GM21360 (cell line): ENCODE results near the gene ARID1B.

Experiments used
- ATAC-seq: cut with Tn5 transposase; IDR thresholded peaks from one replicate; pipeline ENCODE4 v1.9.1; 2021; ENCODE audit warnings: mild to moderate bottlenecking, moderate library complexity; ENCODE audit not compliant: unreplicated experiment

Gene ARID1B

DNA sequence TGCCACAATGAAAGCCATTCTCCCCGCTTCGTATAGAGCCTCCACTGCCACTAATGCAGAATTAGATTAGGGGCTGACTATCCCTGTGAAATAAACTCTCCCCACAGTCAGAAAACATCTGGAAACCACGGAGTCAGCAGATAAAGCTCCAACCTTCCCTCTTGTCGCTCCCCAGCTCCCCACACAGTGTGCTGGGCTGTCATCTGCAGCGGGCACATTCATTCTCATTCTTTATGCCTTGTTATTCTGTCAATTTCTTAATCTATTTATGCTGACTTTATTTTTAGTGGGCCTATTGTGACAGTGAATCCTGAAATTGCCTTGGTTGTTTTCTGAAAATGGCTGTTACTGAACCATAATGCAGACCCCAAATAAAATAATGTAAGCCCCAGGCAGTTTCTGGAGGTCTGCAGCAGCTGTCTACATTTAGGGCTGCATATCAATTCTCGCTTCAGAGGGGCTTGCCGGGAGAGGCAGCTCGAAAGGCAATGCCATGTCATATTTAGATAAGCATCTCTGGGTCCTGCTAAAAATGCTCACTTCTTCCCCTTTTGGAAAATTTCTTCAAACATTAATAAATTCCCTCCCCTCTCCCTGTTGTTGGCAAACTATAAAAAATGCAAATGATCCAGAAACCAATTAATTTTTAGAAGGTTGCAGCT is 474.5 kb downstream of the ARID1B start:
- no peak for ATAC-seq

DNA sequence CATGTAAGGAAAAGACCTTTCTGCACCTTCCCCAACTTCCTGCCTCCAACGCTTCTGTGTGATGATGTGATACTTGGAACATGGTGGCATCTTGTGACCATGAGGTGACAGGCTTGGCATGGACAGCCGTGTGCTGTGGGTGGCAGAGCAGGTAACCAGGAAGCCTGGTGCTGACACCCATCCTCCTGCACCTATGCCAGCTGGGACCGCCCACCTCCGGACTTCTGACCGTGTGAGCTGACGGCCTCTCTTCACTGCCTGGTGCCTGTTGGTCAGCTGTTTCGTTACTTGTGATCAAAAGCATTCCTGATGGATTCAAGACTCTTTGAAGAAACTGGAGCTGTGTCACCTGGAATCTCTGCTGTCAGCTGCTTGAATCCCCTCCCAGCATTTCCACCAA is 475.8 kb downstream of the ARID1B start:
- ATAC-seq: no peak

GRCh38 chr6:157253699-157254098 is 476.5 kb downstream of the ARID1B start:
- no peak for ATAC-seq

- ATAC-seq: no peak
These were observed 477.4 kb downstream of the ARID1B start for GRCh38 chr6:157254538-157254937.

DNA sequence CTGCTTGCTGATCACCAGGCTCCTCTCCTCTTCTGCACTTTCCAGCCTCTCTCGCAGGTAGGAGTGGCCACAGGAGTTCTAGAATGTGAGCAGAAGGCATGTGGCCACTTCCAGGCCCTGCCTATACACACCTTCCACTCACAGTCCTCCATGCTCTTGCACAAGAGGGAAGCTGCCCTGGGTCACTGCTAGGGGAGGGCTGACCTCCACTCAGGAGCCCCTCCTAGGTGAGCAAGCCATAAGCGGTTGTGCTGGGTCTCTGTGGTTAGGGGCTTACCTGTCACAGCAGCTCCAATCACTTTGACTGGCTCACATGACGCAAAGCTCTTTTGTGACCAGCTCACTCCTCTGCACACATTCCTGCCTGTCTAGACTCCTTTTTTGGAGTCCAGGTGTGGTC is 477.9 kb downstream of the ARID1B start:
- ATAC-seq: no peak

GRCh38 chr6:157258878-157259277 is 481.7 kb downstream of the ARID1B start:
- ATAC-seq: no peak

GRCh38 chr6:157259443-157259842 is 482.3 kb downstream of the ARID1B start:
- ATAC-seq: no peak
